GM19240 (cell line): ENCODE results near the gene HTR2B.
"Not testable (repeated sequence)": the region's sequence is repeated elsewhere in the genome, so short reads cannot be mapped to it uniquely, and the experiment has no call there.

ENCODE experiments used
- DNase-seq: peaks from one replicate; pipeline ENCODE4 v3.0.0; 2011; ENCODE audit warnings: low spot score; ENCODE audit not compliant: insufficient read length

Gene HTR2B

DNA sequence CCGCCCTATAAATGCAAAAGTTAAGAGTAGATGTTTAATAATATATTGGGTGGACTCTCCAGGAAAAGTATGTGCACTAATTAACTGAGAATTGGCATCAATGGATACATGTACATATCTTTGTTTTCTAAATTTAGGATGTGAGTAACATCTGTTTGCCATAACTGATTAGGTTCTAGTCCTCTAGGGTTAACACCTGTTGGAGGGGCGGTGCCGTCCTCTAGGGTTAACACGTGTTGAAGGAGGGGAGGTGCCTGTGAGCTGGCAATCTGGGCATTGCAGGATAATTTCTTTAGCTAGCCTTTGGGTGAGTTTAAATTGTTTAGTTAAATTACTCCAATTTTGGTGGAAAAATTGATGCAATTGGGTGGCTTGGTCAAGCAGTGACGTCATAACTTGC is 30.9 kb downstream of the HTR2B start:
- no peak for DNase-seq

DNA sequence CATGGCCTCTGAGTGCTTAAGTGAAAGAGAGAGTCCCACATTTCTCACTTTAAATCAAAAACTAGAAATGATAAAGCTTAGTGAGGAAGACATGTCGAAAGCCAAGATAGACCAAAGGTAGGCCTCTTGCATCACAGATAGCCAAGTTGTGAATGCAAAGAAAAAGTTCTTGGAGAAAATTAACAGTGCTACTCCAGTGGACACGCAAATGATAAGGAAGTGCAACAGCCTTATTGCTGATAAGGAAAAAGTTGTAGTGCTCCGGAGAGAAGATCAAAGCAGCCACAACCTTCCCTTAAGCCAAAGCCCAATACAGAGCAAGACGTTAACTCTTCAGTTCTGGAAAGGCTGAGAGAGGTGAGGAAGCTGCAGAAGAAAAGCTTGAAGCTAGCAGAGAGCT is 36.1 kb downstream of the HTR2B start:
- no peak for DNase-seq

DNA sequence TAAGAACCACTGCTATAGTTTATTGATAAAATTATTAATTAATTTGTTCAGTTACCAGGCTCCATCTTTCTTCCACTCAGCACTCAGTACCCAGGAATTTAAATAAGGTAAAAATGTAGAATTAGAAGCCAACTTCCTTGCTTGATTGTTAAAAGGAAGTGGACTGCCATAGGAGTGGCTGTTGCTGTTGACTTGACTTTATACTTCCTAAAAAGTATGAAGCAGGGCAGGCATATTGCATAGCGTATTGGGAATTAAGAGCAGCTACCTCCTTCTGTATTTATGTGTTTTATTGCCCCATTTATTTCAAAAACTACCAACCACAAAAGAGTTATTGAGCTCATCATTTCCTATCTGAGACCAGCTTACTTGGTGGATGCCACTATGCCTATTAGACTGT is 40.3 kb downstream of the HTR2B start:
- DNase-seq = no peak

DNA sequence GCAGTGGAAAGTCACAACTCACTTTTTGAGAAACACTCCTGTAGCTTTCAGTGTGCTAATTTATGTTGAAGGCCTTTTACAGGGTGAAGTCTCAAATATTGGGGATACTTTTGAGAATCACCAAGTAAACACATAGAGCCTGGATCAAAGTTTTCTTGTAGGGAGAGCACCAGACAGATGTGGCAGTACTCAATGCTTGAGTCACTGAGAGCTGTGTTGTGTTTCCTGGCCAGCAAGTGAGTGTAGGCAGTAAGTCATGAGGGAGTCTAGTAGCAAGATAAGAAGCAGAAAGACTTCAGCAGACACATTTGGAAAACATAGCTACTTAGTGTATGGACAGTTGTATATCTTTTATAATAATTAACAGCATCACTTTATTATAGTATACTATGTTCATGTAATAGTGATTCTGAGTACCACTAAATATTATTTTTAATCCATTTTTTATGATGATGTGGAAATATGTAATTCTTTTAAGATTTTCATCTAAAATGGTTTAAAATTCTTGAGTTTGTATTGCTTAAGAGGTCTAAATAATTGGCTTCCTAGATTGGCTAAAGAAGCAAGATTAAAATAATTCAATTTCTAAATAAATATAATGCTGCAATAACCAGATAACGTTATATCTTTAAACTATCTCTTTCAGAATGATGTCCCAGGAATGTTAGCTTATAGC is 55.3 kb downstream of the HTR2B start:
- DNase-seq = no peak

DNA sequence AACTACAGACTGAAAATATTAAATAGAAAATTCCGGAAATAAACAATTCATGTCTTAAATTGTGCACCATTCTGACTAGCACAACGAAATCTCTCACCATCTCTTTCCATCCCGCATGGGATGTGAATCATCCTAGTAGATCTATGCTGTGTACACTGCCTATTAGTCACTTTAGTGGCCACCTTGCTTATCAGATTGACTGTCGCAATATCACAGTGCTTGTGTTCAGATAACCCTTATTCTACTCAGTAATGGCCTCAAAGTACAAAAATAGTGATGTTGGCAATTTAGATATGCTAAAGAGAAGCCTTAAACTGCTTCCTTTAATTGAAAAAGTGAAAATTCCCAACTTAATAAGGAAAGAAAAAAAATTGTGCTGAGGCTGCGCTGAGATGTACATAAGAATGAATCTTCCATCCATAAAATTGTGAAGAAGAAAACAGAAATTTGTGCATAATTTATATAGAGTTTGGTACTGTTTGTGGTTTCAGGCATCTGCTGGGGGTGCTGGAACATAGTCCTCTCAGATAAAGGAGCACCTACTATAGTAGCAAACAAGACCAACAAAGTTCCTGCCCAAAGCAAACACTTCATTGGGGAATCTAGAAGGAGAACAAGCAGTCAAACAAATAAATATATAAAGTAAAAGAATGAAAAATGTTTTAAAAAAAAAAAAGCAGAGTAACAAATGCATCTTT is 56.2 kb downstream of the HTR2B start:
- DNase-seq = no peak

- DNase-seq = not testable (repeated sequence)
Measured at GRCh38 chr2:231067531-231067930, 57.3 kb downstream of the HTR2B start.

GRCh38 chr2:231065966-231066365 is 58.9 kb downstream of the HTR2B start:
- DNase-seq = no peak

DNA sequence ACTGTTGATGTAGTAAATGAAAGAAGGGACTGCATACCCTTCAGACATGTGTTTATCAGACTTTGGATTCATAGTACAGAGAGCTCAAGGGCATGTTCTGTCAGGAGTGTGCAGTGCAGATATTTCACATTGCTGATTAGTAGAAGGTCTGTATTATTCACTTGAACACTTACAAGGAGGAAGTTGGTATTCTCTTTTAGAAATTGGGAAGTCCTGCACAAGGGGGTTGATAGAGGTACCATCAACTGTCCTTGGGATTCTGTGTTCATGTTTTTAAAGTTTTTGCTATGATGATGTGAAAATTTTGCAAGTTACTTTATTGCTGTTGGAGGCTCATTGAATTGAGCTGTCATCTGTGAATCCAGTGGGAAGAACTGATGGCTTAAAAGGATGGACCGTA is 61.5 kb downstream of the HTR2B start:
- DNase-seq = no peak

- DNase-seq = no peak
Measured at GRCh38 chr2:231062776-231063175, 62.1 kb downstream of the HTR2B start.

DNA sequence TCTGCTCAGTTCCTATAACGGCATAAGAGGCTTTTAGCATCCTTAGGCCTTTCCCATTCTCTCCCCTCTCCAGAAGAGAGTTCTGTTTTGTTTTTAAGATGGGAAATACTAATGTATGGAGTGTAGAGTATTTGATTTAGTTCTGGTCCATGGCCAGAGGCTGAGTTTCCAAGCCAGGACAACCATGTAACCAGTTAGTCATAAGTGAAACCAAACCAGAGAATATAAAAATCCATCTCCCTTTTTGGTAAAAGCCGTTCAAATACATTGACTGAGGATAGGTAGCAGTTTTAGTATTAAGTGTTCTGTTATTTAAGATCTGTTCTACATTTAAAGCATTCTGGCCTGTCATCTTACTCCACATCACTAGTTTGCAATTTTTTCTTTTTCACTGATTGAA is 65.1 kb downstream of the HTR2B start:
- DNase-seq = no peak

DNA sequence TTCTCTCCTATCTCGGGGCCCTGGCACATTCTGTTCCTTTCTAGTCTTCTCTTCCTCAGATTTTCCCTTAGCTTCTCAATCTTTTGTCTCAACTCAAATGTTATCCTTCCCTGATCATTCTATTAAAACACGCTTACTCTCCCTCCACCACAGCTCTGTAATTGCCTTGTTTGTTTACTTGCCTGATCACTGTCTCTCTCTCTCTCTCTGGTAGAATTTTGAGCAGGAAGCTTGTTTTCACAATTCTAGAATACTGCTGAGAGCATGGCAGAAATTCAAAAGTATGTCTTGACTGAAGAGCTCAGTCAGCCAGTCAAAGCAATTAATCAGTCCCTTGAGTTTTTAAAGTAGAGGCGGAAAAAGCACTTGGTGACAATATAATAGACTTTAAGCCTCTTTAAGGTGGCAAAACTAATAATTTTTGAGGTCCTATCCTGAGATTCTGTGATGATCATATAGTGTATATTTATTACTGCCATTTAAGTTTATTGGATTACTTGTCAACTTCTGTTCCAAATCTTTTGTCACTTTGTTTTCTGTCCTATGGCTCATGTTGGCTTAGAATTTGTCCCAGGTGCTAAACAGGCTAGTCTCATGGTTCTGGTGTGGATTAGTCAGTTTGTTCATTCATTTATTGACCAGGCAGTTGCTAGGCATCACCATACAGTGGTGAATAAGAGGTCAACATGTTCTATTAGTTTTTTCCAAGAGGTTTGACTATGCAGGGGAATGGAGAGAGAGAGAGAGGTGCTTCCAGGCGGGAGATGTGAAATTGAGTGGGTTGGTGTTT is 65.9 kb downstream of the HTR2B start:
- DNase-seq = no peak
